Mononuclear cell (primary cell): ENCODE results near the gene SLC1A1. TPM values are rescaled to one million over a fixed set of nuclear protein-coding genes. Genes with fewer than 3 reads are reported as not detected.
"Not testable (repeated sequence)": the region's sequence is repeated elsewhere in the genome, so short reads cannot be mapped to it uniquely, and the experiment has no call there.

ENCODE experiments used
- H3K27me3 ChIP-seq: 2 replicates; pipeline ENCODE4 v1.6.0; 2011; ENCODE audit warnings: low read length, control low read depth; ENCODE audit not compliant: insufficient read depth
- H3K4me1 ChIP-seq: 2 replicates; pipeline ENCODE4 v1.5.1; 2011; ENCODE audit warnings: mild to moderate bottlenecking, low read length, control low read depth; ENCODE audit not compliant: insufficient read depth
- H3K4me3 ChIP-seq: 2 replicates; pipeline ENCODE4 v1.5.1; 2011; ENCODE audit warnings: mild to moderate bottlenecking, low read length, moderate library complexity
- H3K9me3 ChIP-seq: 2 replicates; pipeline ENCODE4 v1.5.1; 2011; ENCODE audit warnings: low read depth, mild to moderate bottlenecking, control low read depth, low read length
- total RNA-seq: library from RNA; depleted of rRNA; stranded (reverse); fragments of >200 nt; gene quantifications from one replicate; pipeline ENCODE4 v1.2.3, GENCODE V29; 2012

Gene SLC1A1
- total RNA-seq, 1 donor: not detected

GRCh38 chr9:4544714-4545113 is 54.4 kb downstream of the SLC1A1 start:
- not testable (repeated sequence) for H3K4me1 ChIP-seq, H3K27me3 ChIP-seq, H3K9me3 ChIP-seq, H3K4me3 ChIP-seq

- Histone ChIP-seq H3K4me1 (no peaks in the 10 kb centered on the region), H3K27me3 (no peaks in the 10 kb centered on the region), H3K4me3 (no peak overlapping the region), H3K9me3 (no peaks in the 10 kb centered on the region)
These were observed 56.7 kb downstream of the SLC1A1 start for GRCh38 chr9:4547016-4547415.

GRCh38 chr9:4548811-4549725 is 58.8 kb downstream of the SLC1A1 start:
- no peaks in the 10 kb centered on the region for H3K27me3 ChIP-seq
- H3K4me1 ChIP-seq: no peaks in the 10 kb centered on the region
- no peaks in the 10 kb centered on the region for H3K9me3 ChIP-seq
- no peak overlapping the region for H3K4me3 ChIP-seq

GRCh38 chr9:4549751-4550295 is 59.6 kb downstream of the SLC1A1 start:
- no peaks in the 10 kb centered on the region for H3K4me1 ChIP-seq
- no peaks in the 10 kb centered on the region for H3K27me3 ChIP-seq
- no peak overlapping the region for H3K4me3 ChIP-seq
- no peaks in the 10 kb centered on the region for H3K9me3 ChIP-seq

GRCh38 chr9:4550777-4551484 is 60.7 kb downstream of the SLC1A1 start:
- no peak overlapping the region for H3K4me3 ChIP-seq
- no peaks in the 10 kb centered on the region for H3K27me3 ChIP-seq
- H3K9me3 ChIP-seq: no peaks in the 10 kb centered on the region
- no peaks in the 10 kb centered on the region for H3K4me1 ChIP-seq

GRCh38 chr9:4553951-4554381 is 63.7 kb downstream of the SLC1A1 start:
- Histone ChIP-seq H3K4me1 (no peaks in the 10 kb centered on the region), H3K9me3 (no peaks in the 10 kb centered on the region), H3K4me3 (no peak overlapping the region), H3K27me3 (no peaks in the 10 kb centered on the region)

- H3K9me3 ChIP-seq: no peaks in the 10 kb centered on the region
- H3K27me3 ChIP-seq: no peaks in the 10 kb centered on the region
- H3K4me1 ChIP-seq: no peaks in the 10 kb centered on the region
- H3K4me3 ChIP-seq: no peak overlapping the region
These were observed 65.0 kb downstream of the SLC1A1 start for GRCh38 chr9:4555236-4555635.

- no peak overlapping the region for H3K4me3 ChIP-seq
- H3K27me3 ChIP-seq: no peaks in the 10 kb centered on the region
- H3K9me3 ChIP-seq: no peaks in the 10 kb centered on the region
- H3K4me1 ChIP-seq: no peaks in the 10 kb centered on the region
These were observed 68.2 kb downstream of the SLC1A1 start for GRCh38 chr9:4558371-4558998.

GRCh38 chr9:4559261-4560182 is 69.3 kb downstream of the SLC1A1 start:
- Histone ChIP-seq H3K27me3 (no peaks in the 10 kb centered on the region), H3K4me1 (no peaks in the 10 kb centered on the region), H3K9me3 (no peaks in the 10 kb centered on the region), H3K4me3 (no peak overlapping the region)

- H3K4me3 ChIP-seq: no peak overlapping the region
- no peaks in the 10 kb centered on the region for H3K27me3 ChIP-seq
- H3K9me3 ChIP-seq: no peaks in the 10 kb centered on the region
- H3K4me1 ChIP-seq: no peaks in the 10 kb centered on the region
These were observed 72.8 kb downstream of the SLC1A1 start for GRCh38 chr9:4563105-4563504.

- Histone ChIP-seq H3K27me3 (no peaks in the 10 kb centered on the region), H3K9me3 (no peaks in the 10 kb centered on the region), H3K4me3 (no peak overlapping the region), H3K4me1 (no peaks in the 10 kb centered on the region)
These were observed 76.5 kb downstream of the SLC1A1 start for GRCh38 chr9:4566806-4567205.

- no peaks in the 10 kb centered on the region for H3K4me1 ChIP-seq
- H3K9me3 ChIP-seq: no peaks in the 10 kb centered on the region
- H3K4me3 ChIP-seq: no peak overlapping the region
- no peaks in the 10 kb centered on the region for H3K27me3 ChIP-seq
These were observed 77.3 kb downstream of the SLC1A1 start for GRCh38 chr9:4567601-4568000.

- no peak overlapping the region for H3K4me3 ChIP-seq
- H3K9me3 ChIP-seq: no peaks in the 10 kb centered on the region
- H3K27me3 ChIP-seq: no peaks in the 10 kb centered on the region
- H3K4me1 ChIP-seq: no peaks in the 10 kb centered on the region
These were observed 78.8 kb downstream of the SLC1A1 start for GRCh38 chr9:4569101-4569500.

- no peaks in the 10 kb centered on the region for H3K27me3 ChIP-seq
- H3K4me1 ChIP-seq: no peaks in the 10 kb centered on the region
- no peaks in the 10 kb centered on the region for H3K9me3 ChIP-seq
- H3K4me3 ChIP-seq: no peak overlapping the region
These were observed 82.0 kb downstream of the SLC1A1 start for GRCh38 chr9:4572184-4572826.
